ENCODE data around the gene ZDHHC14. TPM values are rescaled to one million over a fixed set of nuclear protein-coding genes. Genes with fewer than 3 reads are reported as not detected.
"Not testable (repeated sequence)": the region's sequence is repeated elsewhere in the genome, so short reads cannot be mapped to it uniquely, and the experiment has no call there.

Gene ZDHHC14
- total and polyA plus RNA-seq, 4 donors = 12.3 to 46.8 (median 28.1) TPM

GRCh38 chr6:157558049-157558448 lies 177.1 kb downstream of the ZDHHC14 start:
- 98% methylated on average over 3 of the region's 3 CpGs for WGBS (ENCODE audit: insufficient coverage)
- H3K36me3 ChIP-seq (ENCODE audit: control insufficient read depth, insufficient read depth, low read length) = peaks cover 1% of the 10 kb centered on the region
- H3K4me3 ChIP-seq (ENCODE audit: low read depth, low read length) = no peak overlapping the region
- DNase-seq (ENCODE audit: low read depth in 4 of 6, low spot score in 6 of 6) = no peak
- H3K9me3 ChIP-seq (ENCODE audit: control insufficient read depth, insufficient read depth, low read length) = no peaks in the 10 kb centered on the region
- no peaks in the 10 kb centered on the region for H3K27me3 ChIP-seq (ENCODE audit: control insufficient read depth, insufficient read depth, low read length)
- no peak overlapping the region for H3K27ac ChIP-seq (ENCODE audit: low read depth, low read length)
- peaks cover 37% of the 10 kb centered on the region for H3K4me1 ChIP-seq (ENCODE audit: control insufficient read depth, insufficient read depth, low read length)

- Histone ChIP-seq H3K27me3 (ENCODE audit: control insufficient read depth, insufficient read depth, low read length) (no peaks in the 10 kb centered on the region), H3K27ac (ENCODE audit: low read depth, low read length) (no peak overlapping the region), H3K4me1 (ENCODE audit: control insufficient read depth, insufficient read depth, low read length) (peaks cover 41% of the 10 kb centered on the region), H3K9me3 (ENCODE audit: control insufficient read depth, insufficient read depth, low read length) (no peaks in the 10 kb centered on the region), H3K4me3 (ENCODE audit: low read depth, low read length) (no peak overlapping the region), H3K36me3 (ENCODE audit: control insufficient read depth, insufficient read depth, low read length) (peaks cover 2% of the 10 kb centered on the region)
- WGBS (ENCODE audit: insufficient coverage) = 0% methylated on average over 1 of the region's 2 CpGs
- peak in 1 of 6 donors; percentile 46 for DNase-seq (ENCODE audit: low read depth in 4 of 6, low spot score in 6 of 6)
These were observed 177.7 kb downstream of the ZDHHC14 start for GRCh38 chr6:157558487-157559200.

GRCh38 chr6:157559201-157559756 lies 178.3 kb downstream of the ZDHHC14 start:
- H3K9me3 ChIP-seq (ENCODE audit: control insufficient read depth, insufficient read depth, low read length) = no peaks in the 10 kb centered on the region
- no peaks in the 10 kb centered on the region for H3K27me3 ChIP-seq (ENCODE audit: control insufficient read depth, insufficient read depth, low read length)
- no peak overlapping the region for H3K4me3 ChIP-seq (ENCODE audit: low read depth, low read length)
- DNase-seq (ENCODE audit: low read depth in 4 of 6, low spot score in 6 of 6) = no peak
- peaks cover 2% of the 10 kb centered on the region for H3K36me3 ChIP-seq (ENCODE audit: control insufficient read depth, insufficient read depth, low read length)
- peaks cover 41% of the 10 kb centered on the region for H3K4me1 ChIP-seq (ENCODE audit: control insufficient read depth, insufficient read depth, low read length)
- 66% methylated on average over 5 of the region's 10 CpGs for WGBS (ENCODE audit: insufficient coverage)
- H3K27ac ChIP-seq (ENCODE audit: low read depth, low read length) = no peak overlapping the region

GRCh38 chr6:157560063-157560462 lies 179.1 kb downstream of the ZDHHC14 start:
- not testable (repeated sequence) for H3K27ac ChIP-seq (ENCODE audit: low read depth, low read length); H3K27me3 ChIP-seq (ENCODE audit: control insufficient read depth, insufficient read depth, low read length); H3K9me3 ChIP-seq (ENCODE audit: control insufficient read depth, insufficient read depth, low read length); DNase-seq (ENCODE audit: low read depth in 4 of 6, low spot score in 6 of 6); H3K4me3 ChIP-seq (ENCODE audit: low read depth, low read length); H3K36me3 ChIP-seq (ENCODE audit: control insufficient read depth, insufficient read depth, low read length)
- WGBS (ENCODE audit: insufficient coverage) = 96% methylated on average over 4 of the region's 10 CpGs
- peaks cover 41% of the 10 kb centered on the region for H3K4me1 ChIP-seq (ENCODE audit: control insufficient read depth, insufficient read depth, low read length)

- Histone ChIP-seq H3K4me1 (ENCODE audit: control insufficient read depth, insufficient read depth, low read length) (peaks cover 40% of the 10 kb centered on the region), H3K27ac (ENCODE audit: low read depth, low read length) (no peak overlapping the region), H3K36me3 (ENCODE audit: control insufficient read depth, insufficient read depth, low read length) (peaks cover 2% of the 10 kb centered on the region), H3K4me3 (ENCODE audit: low read depth, low read length) (no peak overlapping the region), H3K9me3 (ENCODE audit: control insufficient read depth, insufficient read depth, low read length) (no peaks in the 10 kb centered on the region), H3K27me3 (ENCODE audit: control insufficient read depth, insufficient read depth, low read length) (no peaks in the 10 kb centered on the region)
- peak in 1 of 6 donors; percentile 22 for DNase-seq (ENCODE audit: low read depth in 4 of 6, low spot score in 6 of 6)
- 88% methylated on average over 8 of the region's 17 CpGs for WGBS (ENCODE audit: insufficient coverage)
These were observed 179.9 kb downstream of the ZDHHC14 start for GRCh38 chr6:157560691-157561413.

- Histone ChIP-seq H3K4me3 (ENCODE audit: low read depth, low read length) (no peak overlapping the region), H3K9me3 (ENCODE audit: control insufficient read depth, insufficient read depth, low read length) (no peaks in the 10 kb centered on the region), H3K4me1 (ENCODE audit: control insufficient read depth, insufficient read depth, low read length) (peaks cover 39% of the 10 kb centered on the region), H3K27ac (ENCODE audit: low read depth, low read length) (no peak overlapping the region), H3K36me3 (ENCODE audit: control insufficient read depth, insufficient read depth, low read length) (peaks cover 2% of the 10 kb centered on the region), H3K27me3 (ENCODE audit: control insufficient read depth, insufficient read depth, low read length) (no peaks in the 10 kb centered on the region)
- WGBS (ENCODE audit: insufficient coverage) = 100% methylated on average over 2 of the region's 8 CpGs
- no peak for DNase-seq (ENCODE audit: low read depth in 4 of 6, low spot score in 6 of 6)
These were observed 180.4 kb downstream of the ZDHHC14 start for GRCh38 chr6:157561414-157561790.

GRCh38 chr6:157561929-157562810 lies 181.2 kb downstream of the ZDHHC14 start:
- no peak for DNase-seq (ENCODE audit: low read depth in 4 of 6, low spot score in 6 of 6)
- Histone ChIP-seq H3K4me1 (ENCODE audit: control insufficient read depth, insufficient read depth, low read length) (peaks cover 39% of the 10 kb centered on the region), H3K9me3 (ENCODE audit: control insufficient read depth, insufficient read depth, low read length) (no peaks in the 10 kb centered on the region), H3K4me3 (ENCODE audit: low read depth, low read length) (no peak overlapping the region), H3K27ac (ENCODE audit: low read depth, low read length) (no peak overlapping the region), H3K27me3 (ENCODE audit: control insufficient read depth, insufficient read depth, low read length) (no peaks in the 10 kb centered on the region), H3K36me3 (ENCODE audit: control insufficient read depth, insufficient read depth, low read length) (peaks cover 2% of the 10 kb centered on the region)
- WGBS (ENCODE audit: insufficient coverage) = 92% methylated on average over 10 of the region's 15 CpGs

- H3K27me3 ChIP-seq (ENCODE audit: control insufficient read depth, insufficient read depth, low read length) = no peaks in the 10 kb centered on the region
- no peak overlapping the region for H3K4me3 ChIP-seq (ENCODE audit: low read depth, low read length)
- no peak for DNase-seq (ENCODE audit: low read depth in 4 of 6, low spot score in 6 of 6)
- no peak overlapping the region for H3K27ac ChIP-seq (ENCODE audit: low read depth, low read length)
- peaks cover 37% of the 10 kb centered on the region for H3K4me1 ChIP-seq (ENCODE audit: control insufficient read depth, insufficient read depth, low read length)
- no peaks in the 10 kb centered on the region for H3K9me3 ChIP-seq (ENCODE audit: control insufficient read depth, insufficient read depth, low read length)
- H3K36me3 ChIP-seq (ENCODE audit: control insufficient read depth, insufficient read depth, low read length) = peaks cover 2% of the 10 kb centered on the region
- 85% methylated on average over 11 of the region's 11 CpGs for WGBS (ENCODE audit: insufficient coverage)
These were observed 182.0 kb downstream of the ZDHHC14 start for GRCh38 chr6:157562997-157563396.

GRCh38 chr6:157563611-157564284 lies 182.8 kb downstream of the ZDHHC14 start:
- no peak overlapping the region for H3K4me3 ChIP-seq (ENCODE audit: low read depth, low read length)
- no peaks in the 10 kb centered on the region for H3K27me3 ChIP-seq (ENCODE audit: control insufficient read depth, insufficient read depth, low read length)
- no peak for DNase-seq (ENCODE audit: low read depth in 4 of 6, low spot score in 6 of 6)
- 93% methylated on average over 6 of the region's 8 CpGs for WGBS (ENCODE audit: insufficient coverage)
- H3K36me3 ChIP-seq (ENCODE audit: control insufficient read depth, insufficient read depth, low read length) = peaks cover 2% of the 10 kb centered on the region
- H3K9me3 ChIP-seq (ENCODE audit: control insufficient read depth, insufficient read depth, low read length) = no peaks in the 10 kb centered on the region
- peaks cover 34% of the 10 kb centered on the region for H3K4me1 ChIP-seq (ENCODE audit: control insufficient read depth, insufficient read depth, low read length)
- H3K27ac ChIP-seq (ENCODE audit: low read depth, low read length) = no peak overlapping the region

Measured in spinal cord (tissue), 10 donors.